Measurements from ENCODE around the gene SLC24A1. TPM values are rescaled to one million over a fixed set of nuclear protein-coding genes. Genes with fewer than 3 reads are reported as not detected.
A peak's percentile ranks its signal among the peaks of the same experiment; 100 is the strongest.

SLC24A1 gene
- total RNA-seq, 2 experiments from 2014 or later = 6.8 to 7.6 TPM

DNA sequence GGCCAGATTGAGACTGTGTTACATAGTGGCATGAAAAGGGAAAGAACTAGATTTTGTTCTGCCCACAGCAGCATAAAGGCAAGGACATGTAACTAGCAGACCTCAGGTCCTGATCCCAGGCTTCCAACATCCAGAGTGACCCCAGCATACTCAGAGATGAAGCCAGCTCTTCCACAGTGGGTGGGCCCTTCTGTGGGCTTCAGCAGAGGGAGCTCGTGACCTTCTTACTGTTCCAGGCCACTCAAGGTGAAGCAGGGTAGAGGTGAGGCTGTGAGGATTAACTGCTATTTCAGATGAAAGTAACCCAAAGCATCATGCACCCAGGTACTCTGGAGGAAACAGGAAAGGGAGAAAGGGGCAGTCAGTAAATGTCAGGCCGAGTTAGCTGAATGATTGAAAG is 905 bp upstream of the SLC24A1 start:
- CTCF ChIA-PET = interaction anchor here (0.9 to 3.5 kb wide), 2 partner anchors 18 to 236 kb away, joined by 3 to 17 read pairs; no protein-coding TSS in a partner anchor
- POLR2A ChIA-PET = interaction anchor here (0.8 to 1.8 kb wide), 2 partner anchors 10 to 14 kb away, joined by 3 to 6 read pairs; partner anchors contain the start of gene INTS14
- intact Hi-C loops (cut with micrococcal nuclease) = no loop called here
- ATAC-seq = no peak
- Mint-ChIP-seq H3K36me3 (ENCODE audit: low read depth) (no peaks in the 10 kb centered on the region), H3K27ac (no peak overlapping the region), H3K4me1 (ENCODE audit: low read depth) (no peaks in the 10 kb centered on the region), H3K4me3 (no peak overlapping the region), H3K27me3 (no peaks in the 10 kb centered on the region), H3K9me3 (no peaks in the 10 kb centered on the region)
- TF ChIP-seq, protein P1, sequence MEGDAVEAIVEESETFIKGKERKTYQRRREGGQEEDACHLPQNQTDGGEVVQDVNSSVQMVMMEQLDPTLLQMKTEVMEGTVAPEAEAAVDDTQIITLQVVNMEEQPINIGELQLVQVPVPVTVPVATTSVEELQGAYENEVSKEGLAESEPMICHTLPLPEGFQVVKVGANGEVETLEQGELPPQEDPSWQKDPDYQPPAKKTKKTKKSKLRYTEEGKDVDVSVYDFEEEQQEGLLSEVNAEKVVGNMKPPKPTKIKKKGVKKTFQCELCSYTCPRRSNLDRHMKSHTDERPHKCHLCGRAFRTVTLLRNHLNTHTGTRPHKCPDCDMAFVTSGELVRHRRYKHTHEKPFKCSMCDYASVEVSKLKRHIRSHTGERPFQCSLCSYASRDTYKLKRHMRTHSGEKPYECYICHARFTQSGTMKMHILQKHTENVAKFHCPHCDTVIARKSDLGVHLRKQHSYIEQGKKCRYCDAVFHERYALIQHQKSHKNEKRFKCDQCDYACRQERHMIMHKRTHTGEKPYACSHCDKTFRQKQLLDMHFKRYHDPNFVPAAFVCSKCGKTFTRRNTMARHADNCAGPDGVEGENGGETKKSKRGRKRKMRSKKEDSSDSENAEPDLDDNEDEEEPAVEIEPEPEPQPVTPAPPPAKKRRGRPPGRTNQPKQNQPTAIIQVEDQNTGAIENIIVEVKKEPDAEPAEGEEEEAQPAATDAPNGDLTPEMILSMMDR (IDR thresholded peaks at IDR 0.05) = no peak
- DNase-seq = no peak

DNA sequence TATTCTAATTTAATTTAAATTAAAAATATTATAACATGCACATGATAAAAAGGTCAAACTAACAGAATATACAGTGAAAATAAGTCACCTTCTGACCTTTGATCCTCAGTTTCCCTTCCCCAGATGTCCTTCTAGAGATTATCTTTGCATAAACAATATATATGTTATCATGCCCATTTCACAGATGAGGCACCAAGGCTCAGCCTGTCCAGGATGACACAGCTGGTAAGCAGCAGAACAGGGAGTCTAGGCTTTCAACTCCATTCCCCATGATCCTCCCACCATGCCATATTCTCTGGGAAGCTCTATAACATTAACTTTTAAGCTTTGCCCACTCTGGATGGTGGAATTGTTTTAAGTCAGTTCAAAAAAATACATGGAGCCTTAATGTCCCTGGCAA is 1.4 kb downstream of the SLC24A1 start:
- Mint-ChIP-seq H3K4me3 (no peak overlapping the region), H3K4me1 (ENCODE audit: low read depth) (no peaks in the 10 kb centered on the region), H3K27me3 (no peaks in the 10 kb centered on the region), H3K36me3 (ENCODE audit: low read depth) (no peaks in the 10 kb centered on the region), H3K27ac (no peak overlapping the region), H3K9me3 (no peaks in the 10 kb centered on the region)
- no peak for DNase-seq
- TF ChIP-seq, protein P1 (IDR thresholded peaks at IDR 0.05) = no peak
- ChIA-PET CTCF (interaction anchor here (0.8 to 3.5 kb wide), 2 partner anchors 15 to 238 kb away, joined by 3 to 17 read pairs; no protein-coding TSS in a partner anchor), POLR2A (no interaction called here)
- no peak for ATAC-seq
- intact Hi-C loops (cut with micrococcal nuclease) = no loop called here

GRCh38 chr15:65626856-65627255 is 5.1 kb downstream of the SLC24A1 start:
- Mint-ChIP-seq H3K36me3 (ENCODE audit: low read depth) (no peaks in the 10 kb centered on the region), H3K27ac (no peak overlapping the region), H3K4me1 (ENCODE audit: low read depth) (peaks cover 6% of the 10 kb centered on the region), H3K4me3 (no peak overlapping the region), H3K27me3 (no peaks in the 10 kb centered on the region), H3K9me3 (no peaks in the 10 kb centered on the region)
- CTCF ChIA-PET = no interaction called here
- intact Hi-C loops (cut with micrococcal nuclease) = no loop called here
- POLR2A ChIA-PET = no interaction called here
- TF ChIP-seq, protein P1 (IDR thresholded peaks at IDR 0.05) = no peak
- no peak for DNase-seq
- no peak for ATAC-seq

DNA sequence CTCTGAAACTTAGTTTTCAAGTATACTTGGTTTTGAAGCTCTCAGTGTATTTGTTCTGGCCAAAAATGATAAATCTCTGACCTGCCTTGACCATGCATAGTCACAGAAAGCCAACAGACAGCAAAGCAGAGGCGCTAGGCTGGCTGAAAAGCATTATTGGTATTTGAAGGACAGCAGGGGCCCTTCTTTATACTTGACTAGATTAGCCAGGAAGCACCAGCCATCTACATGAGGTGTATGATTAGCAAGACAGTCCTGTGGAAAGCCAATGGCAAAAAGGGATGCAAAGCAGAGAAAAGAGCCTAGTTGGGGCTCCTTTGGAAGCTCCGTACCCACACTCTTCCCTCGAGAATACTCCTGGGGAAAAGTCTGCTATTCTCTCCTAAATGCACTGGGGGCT is 7.8 kb downstream of the SLC24A1 start:
- POLR2A ChIA-PET = interaction anchor here (0.7 to 0.8 kb wide), 2 partner anchors 205 to 288 kb away, joined by 3 read pairs; no protein-coding TSS in a partner anchor
- DNase-seq (no peak), ATAC-seq (no peak)
- Mint-ChIP-seq H3K27me3 (no peaks in the 10 kb centered on the region), H3K4me3 (no peak overlapping the region), H3K4me1 (ENCODE audit: low read depth) (peaks cover 12% of the 10 kb centered on the region), H3K27ac (no peak overlapping the region), H3K36me3 (ENCODE audit: low read depth) (no peaks in the 10 kb centered on the region), H3K9me3 (no peaks in the 10 kb centered on the region)
- CTCF ChIA-PET = interaction anchor here (1.3 to 3.1 kb wide), 2 partner anchors 9 to 18 kb away, joined by 3 to 26 read pairs; partner anchors contain the start of gene INTS14
- intact Hi-C loops (cut with micrococcal nuclease) = no loop called here
- TF ChIP-seq, protein P1 (IDR thresholded peaks at IDR 0.05) = no peak

DNA sequence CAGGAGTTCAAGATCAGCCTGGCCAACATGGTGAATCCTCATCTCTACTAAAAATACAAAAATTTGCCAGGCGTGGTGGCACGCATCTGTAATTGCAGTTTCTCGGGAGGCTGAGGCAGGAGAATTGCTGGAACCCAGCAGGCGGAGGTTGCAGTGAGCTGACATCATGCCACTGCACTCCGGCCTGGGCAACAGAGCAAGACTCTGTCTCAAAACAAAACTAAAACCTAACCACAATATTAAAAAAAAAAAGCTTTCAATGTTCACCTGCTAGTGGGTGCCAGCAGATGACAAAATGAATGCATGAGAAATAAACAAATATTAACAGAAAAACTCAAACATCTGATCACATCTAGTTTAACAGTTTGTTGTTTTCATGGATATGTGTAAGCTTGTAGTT is 9.0 kb downstream of the SLC24A1 start:
- ATAC-seq (peak; percentile 47), DNase-seq (no peak)
- Mint-ChIP-seq H3K4me1 (ENCODE audit: low read depth) (peaks cover 12% of the 10 kb centered on the region), H3K4me3 (no peak overlapping the region), H3K9me3 (no peaks in the 10 kb centered on the region), H3K27me3 (no peaks in the 10 kb centered on the region), H3K27ac (no peak overlapping the region), H3K36me3 (ENCODE audit: low read depth) (no peaks in the 10 kb centered on the region)
- POLR2A ChIA-PET = no interaction called here
- CTCF ChIA-PET = interaction anchor here (0.7 to 1.3 kb wide), 3 partner anchors 13 to 104 kb away, joined by 3 to 4 read pairs (median 3); partner anchors contain the start of gene INTS14
- TF ChIP-seq, protein P1 (IDR thresholded peaks at IDR 0.05) = no peak
- intact Hi-C loops (cut with micrococcal nuclease) = no loop called here

All from activated CD8-positive, alpha-beta T cell treated with anti-CD3 and anti-CD28 coated beads for 36 hours (primary cell).